Activated CD4-positive, alpha-beta T cell treated with anti-CD3 and anti-CD28 coated beads, Interleukin-2, amount 50 U/mL, for 24 hours (primary cell): ENCODE data around the gene PCDHGA10.
A peak's percentile ranks its signal among the peaks of the same experiment; 100 is the strongest.
"Not testable (repeated sequence)": the region's sequence is repeated elsewhere in the genome, so short reads cannot be mapped to it uniquely, and the experiment has no call there.

Experiments
- DNase-seq, 2 donors: peaks; one replicate each; pipeline ENCODE4 v3.0.0-alpha.2; 2020; ENCODE audit warnings: low read depth in 1 of 2, low spot score in 1 of 2

Gene PCDHGA10

GRCh38 chr5:141412854-141413539, at the start of gene PCDHGA10:
PCDHGA10 (plus strand) TSS chr5:141412987; CDS start chr5:141413176, 189 bp downstream.
- DNase-seq = peak in 1 of 2 donors; percentile 42

GRCh38 chr5:141363952-141364660, 48.7 kb upstream of the PCDHGA10 start, which contains the start of gene PCDHGA5:
PCDHGA5 (plus strand) TSS chr5:141364162; CDS start chr5:141364331, 169 bp downstream.
- DNase-seq = no peak

- DNase-seq = no peak
Measured at GRCh38 chr5:141366016-141366896, 46.5 kb upstream of the PCDHGA10 start.

GRCh38 chr5:141369994-141370848, 42.6 kb upstream of the PCDHGA10 start, which contains the start of gene PCDHGB3:
PCDHGB3 (plus strand) TSS chr5:141370242; CDS start chr5:141370395, 153 bp downstream.
- no peak for DNase-seq

GRCh38 chr5:141371572-141372475, 41.0 kb upstream of the PCDHGA10 start:
- no peak for DNase-seq

GRCh38 chr5:141373673-141374317, 39.0 kb upstream of the PCDHGA10 start, which contains the start of gene PCDHGA6:
PCDHGA6 (plus strand) TSS chr5:141373891; CDS start chr5:141374084, 193 bp downstream.
- no peak for DNase-seq

- DNase-seq = no peak
Measured at GRCh38 chr5:141374627-141375026, 38.2 kb upstream of the PCDHGA10 start.

GRCh38 chr5:141375444-141376155, 37.2 kb upstream of the PCDHGA10 start:
- DNase-seq = not testable (repeated sequence)

GRCh38 chr5:141382469-141383294, 30.1 kb upstream of the PCDHGA10 start, which contains the start of gene PCDHGA7:
PCDHGA7 (plus strand) TSS chr5:141382742; CDS start chr5:141382900, 158 bp downstream.
- no peak for DNase-seq

GRCh38 chr5:141383345-141383744, 29.4 kb upstream of the PCDHGA10 start:
- no peak for DNase-seq

- DNase-seq = no peak
Measured at GRCh38 chr5:141384471-141385267, 28.1 kb upstream of the PCDHGA10 start.

GRCh38 chr5:141387557-141388311, 25.1 kb upstream of the PCDHGA10 start, which contains the start of gene PCDHGB4:
PCDHGB4 (plus strand) TSS chr5:141387698; CDS start chr5:141387885, 187 bp downstream.
- not testable (repeated sequence) for DNase-seq

- DNase-seq = no peak
Measured at GRCh38 chr5:141388661-141389060, 24.1 kb upstream of the PCDHGA10 start.

- DNase-seq = no peak
Measured at GRCh38 chr5:141389153-141390042, 23.4 kb upstream of the PCDHGA10 start.
